Peyer's patch (tissue), 4 donors: ENCODE measurements around the gene TMEM175.

ENCODE experiments used
- POLR2A ChIP-seq, 2 donors: fragments of 450-650 bp; IDR thresholded peaks; one replicate each; pipeline ENCODE4 v1.5.1; 2017; ENCODE audit warnings: antibody characterized with exemption in 2 of 2, mild to moderate bottlenecking in 2 of 2, moderate library complexity in 2 of 2
- TF ChIP-seq, protein P1 (sequence below), 6 experiments: fragments of 450-650 bp in 4 of 6; fragments of 200-600 bp in 2 of 6; sonication (generic) in 1 of 6; IDR thresholded peaks; one replicate each; pipeline ENCODE4 v1.5.1; 2017 to 2019; ENCODE audit warnings: antibody characterized with exemption in 6 of 6, mild to moderate bottlenecking in 3 of 6, moderate library complexity in 1 of 6

DNA sequence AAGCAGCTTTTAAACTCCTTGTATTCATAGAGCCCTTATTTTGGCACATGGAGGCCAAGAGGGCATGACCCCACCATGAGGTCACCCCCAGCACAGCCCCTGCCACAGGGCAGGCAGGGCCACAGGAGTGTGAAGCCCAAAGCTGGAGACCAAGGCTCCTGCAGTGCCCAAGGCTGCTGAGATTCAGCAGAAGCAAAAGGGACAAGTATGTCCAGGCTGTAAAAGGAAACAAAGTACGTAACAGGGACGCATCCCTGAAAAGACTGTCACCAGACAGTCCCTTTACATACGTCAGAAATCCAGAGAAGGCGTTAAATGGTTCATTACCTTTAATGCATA lies 19.0 kb upstream of the TMEM175 start:
- TF ChIP-seq POLR2A (IDR thresholded peaks at IDR 0.05): no peak
- TF ChIP-seq, protein P1, sequence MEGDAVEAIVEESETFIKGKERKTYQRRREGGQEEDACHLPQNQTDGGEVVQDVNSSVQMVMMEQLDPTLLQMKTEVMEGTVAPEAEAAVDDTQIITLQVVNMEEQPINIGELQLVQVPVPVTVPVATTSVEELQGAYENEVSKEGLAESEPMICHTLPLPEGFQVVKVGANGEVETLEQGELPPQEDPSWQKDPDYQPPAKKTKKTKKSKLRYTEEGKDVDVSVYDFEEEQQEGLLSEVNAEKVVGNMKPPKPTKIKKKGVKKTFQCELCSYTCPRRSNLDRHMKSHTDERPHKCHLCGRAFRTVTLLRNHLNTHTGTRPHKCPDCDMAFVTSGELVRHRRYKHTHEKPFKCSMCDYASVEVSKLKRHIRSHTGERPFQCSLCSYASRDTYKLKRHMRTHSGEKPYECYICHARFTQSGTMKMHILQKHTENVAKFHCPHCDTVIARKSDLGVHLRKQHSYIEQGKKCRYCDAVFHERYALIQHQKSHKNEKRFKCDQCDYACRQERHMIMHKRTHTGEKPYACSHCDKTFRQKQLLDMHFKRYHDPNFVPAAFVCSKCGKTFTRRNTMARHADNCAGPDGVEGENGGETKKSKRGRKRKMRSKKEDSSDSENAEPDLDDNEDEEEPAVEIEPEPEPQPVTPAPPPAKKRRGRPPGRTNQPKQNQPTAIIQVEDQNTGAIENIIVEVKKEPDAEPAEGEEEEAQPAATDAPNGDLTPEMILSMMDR (IDR thresholded peaks at IDR 0.05): no peak
